Measurements from ENCODE around the gene SIT1. TPM values are rescaled to one million over a fixed set of nuclear protein-coding genes. Genes with fewer than 3 reads are reported as not detected.

The SIT1 gene
- total RNA-seq, 2 donors from 2014 or later: 0.68 TPM; not detected in 1

GRCh38 chr9:35653611-35654010 is 2.9 kb upstream of the SIT1 start:
- Histone ChIP-seq H3K36me3 (no peaks in the 10 kb centered on the region), H3K27ac (peak overlapping the region; percentile 61 to 67), H3K9me3 (no peaks in the 10 kb centered on the region), H3K4me1 (ENCODE audit: control insufficient read depth in 1 of 2, low read depth in 2 of 2) (peaks cover 20 to 53% of the 10 kb centered on the region in 2 donors), H3K27me3 (replicated peaks; ENCODE audit: insufficient read depth) (no peaks in the 10 kb centered on the region), H3K4me3 (no peak overlapping the region)
- no peak for TF ChIP-seq CTCF (IDR thresholded peaks at IDR 0.05)
- DNase-seq (ENCODE audit: low spot score) (no peak), ATAC-seq (ENCODE audit: insufficient number of reproducible peaks, low FRiP score, low read depth) (no peak)

GRCh38 chr9:35652829-35653209 is 2.1 kb upstream of the SIT1 start:
- no peak overlapping the region for H3K4me3 ChIP-seq
- H3K9me3 ChIP-seq: no peaks in the 10 kb centered on the region
- ATAC-seq (ENCODE audit: insufficient number of reproducible peaks, low FRiP score, low read depth): no peak
- DNase-seq (ENCODE audit: low spot score): no peak
- H3K27ac ChIP-seq: peak overlapping the region; percentile 61 to 67
- H3K27me3 ChIP-seq (replicated peaks; ENCODE audit: insufficient read depth): no peaks in the 10 kb centered on the region
- H3K36me3 ChIP-seq: no peaks in the 10 kb centered on the region
- H3K4me1 ChIP-seq (ENCODE audit: control insufficient read depth in 1 of 2, low read depth in 2 of 2): peaks cover 20 to 61% of the 10 kb centered on the region in 2 donors
- TF ChIP-seq CTCF (IDR thresholded peaks at IDR 0.05): no peak

- Histone ChIP-seq H3K36me3 (no peaks in the 10 kb centered on the region), H3K27me3 (replicated peaks; ENCODE audit: insufficient read depth) (no peaks in the 10 kb centered on the region), H3K4me3 (no peak overlapping the region), H3K9me3 (no peaks in the 10 kb centered on the region), H3K4me1 (ENCODE audit: control insufficient read depth in 1 of 2, low read depth in 2 of 2) (peaks cover 22 to 63% of the 10 kb centered on the region in 2 donors), H3K27ac (peak overlapping the region; percentile 89 to 96)
- TF ChIP-seq CTCF (IDR thresholded peaks at IDR 0.05): no peak
- ATAC-seq (ENCODE audit: insufficient number of reproducible peaks, low FRiP score, low read depth) (no peak), DNase-seq (ENCODE audit: low spot score) (no peak)
These were observed 1.5 kb upstream of the SIT1 start for GRCh38 chr9:35651956-35652828.

GRCh38 chr9:35649431-35650340 is 1.0 kb downstream of the SIT1 start:
- Histone ChIP-seq H3K36me3 (no peaks in the 10 kb centered on the region), H3K27ac (peak overlapping the region; percentile 89 to 96), H3K27me3 (replicated peaks; ENCODE audit: insufficient read depth) (no peaks in the 10 kb centered on the region), H3K4me1 (ENCODE audit: control insufficient read depth in 1 of 2, low read depth in 2 of 2) (peaks cover 24 to 68% of the 10 kb centered on the region in 2 donors), H3K9me3 (no peaks in the 10 kb centered on the region), H3K4me3 (peak overlapping the region; percentile 56)
- no peak for TF ChIP-seq CTCF (IDR thresholded peaks at IDR 0.05)
- DNase-seq (ENCODE audit: low spot score): peak; percentile 46
- no peak for ATAC-seq (ENCODE audit: insufficient number of reproducible peaks, low FRiP score, low read depth)

All from thoracic aorta (tissue), 2 donors.